Measurements from ENCODE around the gene SORCS1. TPM values are rescaled to one million over a fixed set of nuclear protein-coding genes. Genes with fewer than 3 reads are reported as not detected.

SORCS1 gene
- total RNA-seq, 1 donor from 2014 or later = 13.6 TPM

GRCh38 chr10:106547047-106547635 is 617.4 kb downstream of the SORCS1 start:
- H3K4me1 Mint-ChIP-seq (ENCODE audit: low read depth) = no peaks in the 10 kb centered on the region
- H3K4me3 Mint-ChIP-seq (ENCODE audit: low read depth) = no peak overlapping the region
- no peak for DNase-seq (ENCODE audit: low spot score, unreplicated experiment)
- no peaks in the 10 kb centered on the region for H3K27me3 Mint-ChIP-seq
- no peak for TF ChIP-seq CTCF (IDR thresholded peaks at IDR 0.05; ENCODE audit: unreplicated experiment)
- H3K27ac Mint-ChIP-seq = no peak overlapping the region
- no peaks in the 10 kb centered on the region for H3K36me3 Mint-ChIP-seq (ENCODE audit: insufficient read depth)
- no peaks in the 10 kb centered on the region for H3K9me3 Mint-ChIP-seq (ENCODE audit: low read depth)

GRCh38 chr10:106542461-106542860 is 622.0 kb downstream of the SORCS1 start:
- H3K27ac Mint-ChIP-seq = no peak overlapping the region
- DNase-seq (ENCODE audit: low spot score, unreplicated experiment) = no peak
- no peak for TF ChIP-seq CTCF (IDR thresholded peaks at IDR 0.05; ENCODE audit: unreplicated experiment)
- no peaks in the 10 kb centered on the region for H3K36me3 Mint-ChIP-seq (ENCODE audit: insufficient read depth)
- peaks cover 2% of the 10 kb centered on the region for H3K4me1 Mint-ChIP-seq (ENCODE audit: low read depth)
- H3K9me3 Mint-ChIP-seq (ENCODE audit: low read depth) = no peaks in the 10 kb centered on the region
- H3K4me3 Mint-ChIP-seq (ENCODE audit: low read depth) = no peak overlapping the region
- no peaks in the 10 kb centered on the region for H3K27me3 Mint-ChIP-seq

GRCh38 chr10:106540645-106541044 is 623.9 kb downstream of the SORCS1 start:
- Mint-ChIP-seq H3K4me3 (ENCODE audit: low read depth) (no peak overlapping the region), H3K4me1 (ENCODE audit: low read depth) (peaks cover 7% of the 10 kb centered on the region), H3K27ac (no peak overlapping the region), H3K9me3 (ENCODE audit: low read depth) (peaks cover 4% of the 10 kb centered on the region), H3K27me3 (no peaks in the 10 kb centered on the region), H3K36me3 (ENCODE audit: insufficient read depth) (peaks cover 1% of the 10 kb centered on the region)
- no peak for DNase-seq (ENCODE audit: low spot score, unreplicated experiment)
- no peak for TF ChIP-seq CTCF (IDR thresholded peaks at IDR 0.05; ENCODE audit: unreplicated experiment)

DNA sequence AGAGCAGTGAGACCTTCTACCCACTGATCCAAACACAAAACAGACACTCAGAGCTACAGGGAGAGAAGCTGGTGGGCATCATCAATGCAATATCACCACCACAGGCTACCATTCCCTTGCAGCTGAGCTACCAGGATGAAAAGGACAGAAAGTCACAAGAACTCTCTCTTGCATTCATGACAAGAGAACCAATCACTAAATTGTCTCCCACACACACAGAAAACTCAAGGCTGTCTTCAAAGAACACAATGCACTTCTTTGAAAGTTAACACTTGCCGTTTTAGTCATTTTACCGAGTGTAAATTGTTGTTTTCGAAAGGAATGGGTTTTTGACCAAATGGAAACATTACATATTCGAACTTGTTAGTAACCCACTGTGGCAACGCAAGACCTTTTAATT is 626.6 kb downstream of the SORCS1 start:
- no peak for TF ChIP-seq CTCF (IDR thresholded peaks at IDR 0.05; ENCODE audit: unreplicated experiment)
- Mint-ChIP-seq H3K9me3 (ENCODE audit: low read depth) (peaks cover 6% of the 10 kb centered on the region), H3K27me3 (no peaks in the 10 kb centered on the region), H3K27ac (no peak overlapping the region), H3K36me3 (ENCODE audit: insufficient read depth) (peaks cover 4% of the 10 kb centered on the region), H3K4me3 (ENCODE audit: low read depth) (no peak overlapping the region), H3K4me1 (ENCODE audit: low read depth) (peaks cover 7% of the 10 kb centered on the region)
- no peak for DNase-seq (ENCODE audit: low spot score, unreplicated experiment)

DNA sequence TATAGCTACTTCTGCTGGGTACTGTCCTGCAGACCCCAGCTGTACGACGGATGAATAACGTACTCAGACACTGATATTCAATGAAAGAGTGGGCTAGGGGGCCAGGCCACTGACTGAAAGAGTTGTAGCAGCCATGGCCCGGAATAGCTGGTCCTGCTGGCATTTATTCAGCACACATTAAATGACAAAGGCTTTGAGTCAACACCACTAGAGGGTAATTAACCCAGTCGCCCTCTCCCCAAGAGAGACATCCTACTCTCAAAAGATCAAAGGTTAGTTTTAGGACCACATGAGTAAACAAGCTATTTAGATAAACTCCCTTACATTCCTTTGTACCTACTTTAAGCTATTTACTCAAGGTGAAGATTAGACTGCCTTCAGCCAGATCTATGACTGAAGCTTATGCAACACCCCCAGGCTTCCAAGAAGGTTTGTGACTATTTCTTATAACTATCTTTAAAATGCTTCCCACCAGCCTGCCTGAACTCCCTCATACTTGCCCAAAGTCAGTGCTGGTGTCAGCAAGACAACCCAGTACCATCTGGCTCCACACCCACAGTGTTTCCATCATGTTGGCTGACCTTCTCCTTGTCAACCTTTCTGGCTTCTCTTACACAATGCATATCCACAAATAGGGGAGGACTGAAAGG is 629.1 kb downstream of the SORCS1 start:
- Mint-ChIP-seq H3K4me1 (ENCODE audit: low read depth) (peaks cover 7% of the 10 kb centered on the region), H3K36me3 (ENCODE audit: insufficient read depth) (peaks cover 4% of the 10 kb centered on the region), H3K4me3 (ENCODE audit: low read depth) (no peak overlapping the region), H3K27me3 (no peaks in the 10 kb centered on the region), H3K9me3 (ENCODE audit: low read depth) (peaks cover 6% of the 10 kb centered on the region), H3K27ac (no peak overlapping the region)
- no peak for DNase-seq (ENCODE audit: low spot score, unreplicated experiment)
- TF ChIP-seq CTCF (IDR thresholded peaks at IDR 0.05; ENCODE audit: unreplicated experiment) = no peak
